CD4-positive, alpha-beta T cell treated with Interleukin-15 for 4 hours (primary cell): ENCODE data around the gene DUSP2.
"Not testable (repeated sequence)": the region's sequence is repeated elsewhere in the genome, so short reads cannot be mapped to it uniquely, and the experiment has no call there.

Experiments used
- DNase-seq: peaks from one replicate; pipeline ENCODE4 v3.0.0-alpha.2; 2020; ENCODE audit warnings: low spot score

DUSP2 gene

DNA sequence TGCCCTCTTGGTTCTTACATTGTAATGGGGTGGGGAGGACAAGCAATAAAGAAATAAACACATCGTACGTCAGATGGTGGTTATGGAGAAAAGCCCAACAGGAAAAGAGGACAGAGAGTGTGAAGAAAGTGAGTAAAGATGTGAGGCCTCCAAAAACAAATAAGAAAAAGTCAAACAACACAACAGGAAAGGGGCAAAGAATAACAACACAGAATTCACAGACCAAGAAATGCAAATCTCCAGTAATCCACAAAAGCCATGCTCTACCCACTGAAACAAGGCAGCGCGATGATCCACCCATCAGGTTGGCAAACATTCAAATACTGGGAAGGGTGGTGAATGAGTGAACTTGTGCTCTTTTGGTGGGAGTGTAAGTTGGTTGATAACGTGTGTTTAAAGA, 16.7 kb upstream of the DUSP2 start:
- DNase-seq: no peak

DNA sequence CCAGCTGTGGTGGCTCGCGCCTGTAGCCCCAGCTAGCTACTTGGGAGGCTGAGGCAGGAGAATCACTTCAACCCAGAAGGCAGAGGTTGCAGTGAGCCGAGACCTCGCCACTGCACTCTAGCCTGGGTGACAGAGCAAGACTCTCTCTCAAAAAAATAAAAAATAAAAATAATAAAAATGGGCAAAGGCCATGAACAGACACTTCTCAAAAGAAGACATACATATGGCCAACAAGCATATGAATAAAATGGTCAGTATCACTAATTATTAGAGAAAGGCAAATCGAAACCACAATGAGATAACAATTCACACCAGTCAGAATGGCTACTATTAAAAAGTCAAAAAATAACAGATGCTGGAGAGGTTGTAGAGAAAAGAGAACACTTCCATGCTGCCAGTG, 15.1 kb upstream of the DUSP2 start:
- DNase-seq: not testable (repeated sequence)

DNA sequence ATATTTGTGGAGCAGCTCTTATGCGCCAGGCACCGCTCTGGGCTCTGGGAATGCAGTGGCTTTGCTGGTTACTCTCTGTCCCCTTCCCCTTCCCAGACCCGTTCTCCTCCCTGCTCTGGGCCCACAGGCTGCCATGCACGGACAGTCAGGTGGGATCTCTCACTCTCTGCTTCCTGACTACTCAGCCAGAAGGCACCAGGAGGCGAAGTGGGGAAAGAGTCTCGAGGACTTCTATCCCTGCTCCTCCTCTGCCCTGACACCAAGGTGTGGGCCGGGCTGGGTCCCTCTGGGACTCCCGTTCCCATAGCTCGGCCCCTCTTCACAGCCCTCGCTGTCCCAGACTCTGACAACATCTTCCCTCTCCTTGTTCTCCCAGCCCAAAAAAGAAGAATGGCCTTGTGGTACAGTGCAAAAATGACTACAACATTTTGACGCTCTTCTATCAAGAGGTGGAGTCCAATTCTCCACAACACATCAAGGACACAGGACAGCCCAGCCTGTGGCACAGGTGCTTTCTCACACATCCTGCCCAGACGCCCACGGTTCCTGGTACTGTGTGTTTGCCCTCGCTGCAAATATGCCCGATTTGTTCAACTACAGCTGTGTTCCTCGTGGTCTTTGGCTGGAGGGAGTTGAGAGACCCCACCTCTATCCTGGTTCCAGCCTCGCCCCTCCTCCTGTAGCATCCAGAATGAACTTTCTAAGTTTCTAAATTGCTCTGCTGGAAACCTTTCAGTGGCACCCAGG, 14.0 kb upstream of the DUSP2 start:
- DNase-seq: peak; percentile 43

DNA sequence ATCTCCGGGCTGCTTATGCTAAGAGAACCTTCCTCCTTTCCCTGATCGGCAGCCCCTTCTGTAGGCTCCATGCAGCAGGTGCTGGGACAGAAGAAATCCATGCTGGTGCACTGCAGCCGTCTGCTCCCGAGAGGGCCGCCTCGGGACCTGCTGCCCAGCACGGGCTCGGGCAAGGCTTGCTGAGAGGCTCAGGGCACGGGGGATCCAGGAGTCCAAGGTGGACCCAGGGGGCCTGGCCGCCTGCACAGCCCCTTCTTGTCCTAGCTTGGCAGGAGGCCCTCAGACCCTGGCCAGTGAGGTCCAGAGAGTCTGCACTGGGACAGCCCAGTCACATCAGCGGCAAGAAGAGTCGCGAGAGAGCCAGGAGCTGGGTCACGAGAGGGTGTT, 13.3 kb upstream of the DUSP2 start:
- DNase-seq: no peak

DNA sequence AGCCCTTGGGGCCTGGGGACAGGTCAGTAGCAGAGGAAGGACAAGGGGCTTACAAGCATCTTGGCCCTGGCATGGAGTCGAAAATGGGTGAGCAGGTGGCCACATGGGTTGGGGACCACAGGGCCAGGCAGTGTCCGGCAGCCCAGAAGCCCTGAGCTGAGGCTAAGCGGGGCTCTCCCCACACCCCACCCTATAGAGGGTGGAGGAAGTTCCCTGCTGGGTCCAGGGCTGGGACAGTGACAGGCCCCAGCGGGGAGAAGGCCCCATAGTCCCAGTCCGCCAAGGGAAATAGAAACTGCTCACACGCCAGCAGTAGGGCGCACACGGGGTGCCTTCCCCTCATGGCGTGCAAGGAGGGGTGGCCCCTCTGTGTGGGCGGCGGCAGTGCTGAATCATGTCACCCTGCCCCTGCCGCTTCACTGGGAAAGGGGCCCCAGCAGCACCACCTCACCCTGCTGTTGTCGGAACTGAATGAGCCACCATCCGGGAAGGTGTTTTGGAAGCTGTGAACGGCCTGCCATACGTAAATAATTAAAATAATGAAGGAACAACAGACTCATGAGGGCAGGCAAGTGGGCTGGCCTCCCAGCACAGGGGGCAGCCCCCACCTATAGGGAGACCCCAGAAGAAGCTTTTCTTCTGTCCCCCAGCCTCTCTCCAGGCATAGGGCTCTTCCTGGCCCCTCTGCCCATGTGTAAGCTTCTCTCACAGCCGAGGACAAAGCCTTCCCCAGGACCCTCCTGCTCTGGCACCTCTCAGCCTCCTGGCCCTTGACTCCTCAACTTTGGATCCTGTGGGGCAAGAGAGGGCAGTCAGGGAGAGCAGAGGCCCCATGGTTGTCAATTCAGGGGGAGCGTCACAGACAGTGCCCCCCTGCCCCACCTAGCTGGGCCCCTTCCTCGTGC, 12.7 kb upstream of the DUSP2 start:
- DNase-seq: peak; percentile 76

DNA sequence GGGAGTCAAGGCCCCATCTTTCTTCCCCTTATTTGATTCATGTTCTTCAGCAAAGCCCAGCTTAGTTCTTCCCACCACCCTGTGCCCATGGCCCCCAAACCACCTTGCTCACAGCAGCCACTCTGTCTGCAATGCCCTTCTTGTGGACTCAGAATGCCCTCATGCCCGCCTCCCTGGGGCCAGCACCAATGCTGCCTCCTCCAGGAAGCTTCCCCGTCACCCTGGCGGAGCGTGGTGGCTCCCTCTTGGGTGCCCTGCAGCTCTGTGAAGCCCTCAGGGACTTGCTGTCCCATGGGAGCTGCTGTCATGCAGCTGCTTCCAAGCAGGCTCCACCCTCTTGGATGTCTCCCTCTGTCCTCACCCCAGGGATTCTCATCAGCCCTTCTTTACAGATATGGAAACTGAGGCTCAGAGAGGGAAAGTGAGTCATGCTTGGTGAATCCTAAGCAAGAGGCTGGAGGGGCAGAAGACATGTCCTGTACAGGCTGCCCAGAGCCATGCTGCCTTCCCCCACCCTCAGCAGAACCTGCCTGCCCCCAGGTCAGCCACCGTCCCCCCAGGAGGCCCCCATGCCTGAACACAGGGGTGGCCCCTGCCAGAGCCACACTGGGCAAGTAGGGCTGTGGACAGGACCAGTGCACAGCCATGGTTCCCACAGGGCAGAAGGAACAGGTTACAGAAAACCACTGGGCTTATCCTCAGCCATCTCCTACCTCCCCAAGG, 11.8 kb upstream of the DUSP2 start:
- DNase-seq: no peak

DNA sequence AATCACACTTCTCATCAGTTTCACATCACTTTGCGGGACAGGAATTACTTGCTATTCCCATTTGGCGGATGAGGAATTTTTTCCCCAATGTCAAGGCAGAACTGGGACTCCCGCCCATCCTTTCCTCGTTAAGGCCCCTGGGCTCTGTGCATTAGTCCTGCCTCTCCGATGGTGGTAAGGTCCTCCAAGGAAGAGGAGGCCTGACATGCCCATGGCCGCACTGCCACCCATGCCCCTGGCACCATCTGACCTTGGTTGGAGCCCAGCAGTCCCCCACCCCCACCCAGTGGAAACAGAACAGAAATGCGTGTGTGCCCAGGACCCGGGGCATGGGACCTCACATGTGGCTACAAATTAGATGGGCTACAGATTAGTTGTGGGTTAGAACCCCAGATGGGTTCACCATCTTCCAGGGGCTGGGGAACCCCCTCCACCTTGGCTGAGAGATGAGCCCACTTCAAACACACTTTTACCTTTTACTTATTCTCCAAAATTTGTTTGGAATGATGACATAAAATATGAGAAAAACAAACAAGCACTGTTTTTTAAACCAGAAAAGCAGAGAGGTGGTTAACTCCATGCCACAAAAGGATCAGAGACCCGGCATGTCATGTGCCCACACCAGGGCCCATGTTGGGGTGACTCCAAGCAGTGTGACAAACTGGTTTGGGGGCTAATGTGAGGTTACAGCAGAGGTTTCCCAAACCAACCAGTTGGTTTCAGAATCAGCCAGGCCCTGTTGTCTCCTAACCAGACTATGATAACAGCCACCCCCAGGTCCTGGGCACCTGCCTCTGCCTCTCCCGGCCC, 11.0 kb upstream of the DUSP2 start:
- DNase-seq: no peak

DNA sequence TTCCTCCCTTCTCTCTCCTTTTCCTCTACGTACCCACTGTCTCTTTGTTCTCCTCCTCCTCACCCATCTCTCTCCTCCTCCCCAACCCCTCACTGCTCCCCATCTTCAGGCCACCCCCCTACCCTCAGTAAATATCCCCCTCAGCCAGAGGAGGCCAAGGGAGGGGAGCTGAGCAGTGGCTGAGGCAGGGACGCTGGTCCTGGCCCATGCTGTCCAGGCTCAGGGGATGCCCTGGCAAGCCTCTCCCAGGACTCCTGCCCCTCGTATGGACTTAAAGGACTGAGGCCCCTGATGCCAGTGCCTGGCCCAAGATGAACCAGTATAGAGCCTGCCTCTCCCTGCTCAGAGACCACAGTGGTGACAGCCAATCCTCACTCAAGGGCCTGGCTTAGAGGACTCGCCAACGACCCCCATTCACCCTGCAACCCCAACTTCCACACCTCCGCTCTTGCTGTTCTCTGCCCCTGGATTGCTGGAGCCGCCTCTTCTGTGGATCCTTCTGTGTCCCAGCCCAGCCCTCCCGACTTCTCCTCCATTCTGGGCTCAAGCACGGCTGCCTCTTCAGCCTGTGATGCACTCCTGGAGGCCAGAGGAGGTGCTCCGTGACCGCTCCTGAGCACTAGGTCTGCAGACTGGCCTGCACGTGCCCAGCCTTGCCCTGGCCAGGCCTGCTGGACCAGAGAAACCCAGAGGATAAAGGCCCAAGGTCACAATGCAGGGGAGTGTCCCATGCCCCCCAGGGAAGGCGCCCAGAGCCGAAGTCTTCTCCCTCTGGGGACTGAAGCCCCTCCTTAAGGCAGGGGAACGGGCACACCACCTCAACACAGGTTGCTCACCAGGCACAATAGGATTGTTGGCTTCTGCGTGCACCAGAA, 9.5 kb upstream of the DUSP2 start:
- no peak for DNase-seq

DNA sequence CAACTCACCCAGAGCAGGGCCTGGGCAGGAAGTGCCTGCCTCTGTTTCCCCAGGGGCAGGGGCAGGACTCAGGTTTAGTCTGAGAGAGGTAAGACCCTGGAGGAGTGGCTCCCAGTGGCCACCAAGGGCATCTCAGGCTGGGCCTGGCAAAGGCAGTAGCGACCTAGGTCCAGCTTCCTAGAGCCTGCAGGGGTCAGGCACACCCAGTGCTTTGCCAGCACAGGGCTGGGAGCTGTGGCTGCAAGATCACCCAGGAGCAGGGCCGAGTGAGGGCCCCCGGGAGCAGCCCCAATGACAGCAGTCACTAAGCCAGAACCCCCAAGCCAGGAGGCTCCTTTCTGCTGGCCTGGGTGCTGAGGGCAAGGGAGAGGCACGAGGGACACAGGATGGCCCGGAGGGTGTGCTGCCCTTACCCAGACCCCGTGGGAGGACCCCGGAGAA, 8.8 kb upstream of the DUSP2 start:
- DNase-seq: no peak

DNA sequence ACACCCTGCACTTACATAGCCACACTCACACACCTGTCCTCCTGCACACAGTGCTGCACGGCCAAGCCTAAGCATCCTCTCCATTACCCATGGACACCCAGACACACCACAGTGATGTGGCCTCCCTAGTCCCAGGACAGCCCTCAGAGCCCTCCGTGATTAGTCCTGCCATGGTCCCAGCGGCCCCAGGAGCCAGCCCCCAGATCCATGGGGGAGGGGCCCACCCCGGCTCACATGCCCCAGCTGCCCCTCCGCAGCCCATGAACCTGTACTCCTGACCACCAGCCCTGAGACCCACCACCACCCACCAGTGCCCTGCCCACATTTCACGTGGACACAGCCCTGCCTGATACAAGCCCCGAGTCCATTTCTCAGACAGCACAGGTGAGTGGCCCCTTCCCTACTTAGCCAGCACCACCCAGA, 8.1 kb upstream of the DUSP2 start:
- DNase-seq: no peak

DNA sequence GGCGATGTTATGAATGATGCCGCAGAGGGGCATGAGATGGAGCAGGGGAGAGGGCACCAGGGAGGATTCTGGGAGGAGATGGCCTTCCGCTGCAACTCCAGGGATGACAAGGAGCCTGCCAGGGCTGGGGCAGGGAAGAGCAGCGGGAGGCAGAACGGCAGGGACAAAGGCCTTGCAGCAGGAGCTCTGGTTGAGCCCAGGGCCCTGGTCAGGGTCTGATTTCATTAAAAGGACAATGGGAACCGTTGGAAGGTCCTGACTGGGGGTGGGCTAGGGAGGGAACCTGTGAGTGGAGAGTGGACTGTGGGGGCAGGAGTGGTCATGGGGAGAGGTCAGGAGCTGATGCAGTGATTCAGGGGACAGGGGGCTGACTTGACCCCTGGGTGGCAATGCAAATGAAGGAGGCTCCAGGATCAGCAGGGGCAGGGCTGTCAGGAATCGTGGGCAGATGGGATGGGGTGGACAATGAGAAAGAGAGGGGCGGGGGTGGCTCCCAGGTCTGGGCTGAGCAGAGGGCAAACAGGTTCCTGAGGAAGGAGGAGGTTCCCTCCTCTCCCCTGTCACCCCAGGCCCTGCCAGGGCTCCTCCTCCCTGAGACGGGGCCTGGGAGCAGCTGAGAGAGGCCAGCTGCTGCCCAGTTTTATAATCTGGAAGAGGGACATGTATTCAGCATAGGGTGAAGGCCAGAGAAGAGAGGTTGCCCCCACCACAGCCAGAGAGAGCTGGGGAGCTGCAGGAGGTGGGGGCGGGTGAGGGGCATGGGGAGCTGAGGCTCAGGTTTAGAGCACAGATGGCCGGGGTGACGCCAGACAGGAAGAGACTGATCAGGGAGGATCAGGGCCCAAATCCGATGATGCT, 7.3 kb upstream of the DUSP2 start:
- no peak for DNase-seq

DNA sequence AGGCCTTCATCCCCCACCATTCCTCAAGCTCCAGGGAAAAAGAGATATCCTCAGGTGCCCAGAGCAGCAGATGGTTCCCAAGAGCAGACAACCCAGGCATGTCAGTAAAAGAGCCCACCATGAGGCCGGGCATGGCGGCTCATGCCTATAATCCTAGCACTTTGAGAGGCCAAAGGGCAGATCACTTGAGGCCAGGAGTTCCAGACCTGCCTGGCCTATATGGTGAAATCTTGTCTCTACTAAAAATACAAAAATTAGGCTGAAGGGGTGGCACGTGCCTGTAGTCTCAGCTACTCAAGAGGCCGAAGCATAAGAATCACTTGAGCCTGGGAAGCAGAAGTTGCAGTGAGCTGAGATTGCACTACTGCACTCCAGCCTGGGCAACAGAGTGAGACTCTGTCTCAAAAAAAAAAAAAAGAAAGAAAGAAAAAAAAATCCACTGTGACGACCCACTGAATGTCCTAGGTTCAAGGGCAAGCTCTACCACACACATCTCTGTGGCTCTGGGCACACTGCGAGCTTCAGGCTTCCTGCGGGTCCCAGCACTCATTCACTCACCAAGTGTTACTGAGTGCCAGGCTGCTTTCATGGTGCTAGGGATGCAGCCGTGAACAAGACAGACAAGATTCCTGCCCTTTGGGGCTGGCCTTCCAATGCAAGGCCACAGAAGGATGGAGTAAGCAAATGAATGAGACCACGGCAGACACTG, 6.5 kb upstream of the DUSP2 start:
- no peak for DNase-seq

DNA sequence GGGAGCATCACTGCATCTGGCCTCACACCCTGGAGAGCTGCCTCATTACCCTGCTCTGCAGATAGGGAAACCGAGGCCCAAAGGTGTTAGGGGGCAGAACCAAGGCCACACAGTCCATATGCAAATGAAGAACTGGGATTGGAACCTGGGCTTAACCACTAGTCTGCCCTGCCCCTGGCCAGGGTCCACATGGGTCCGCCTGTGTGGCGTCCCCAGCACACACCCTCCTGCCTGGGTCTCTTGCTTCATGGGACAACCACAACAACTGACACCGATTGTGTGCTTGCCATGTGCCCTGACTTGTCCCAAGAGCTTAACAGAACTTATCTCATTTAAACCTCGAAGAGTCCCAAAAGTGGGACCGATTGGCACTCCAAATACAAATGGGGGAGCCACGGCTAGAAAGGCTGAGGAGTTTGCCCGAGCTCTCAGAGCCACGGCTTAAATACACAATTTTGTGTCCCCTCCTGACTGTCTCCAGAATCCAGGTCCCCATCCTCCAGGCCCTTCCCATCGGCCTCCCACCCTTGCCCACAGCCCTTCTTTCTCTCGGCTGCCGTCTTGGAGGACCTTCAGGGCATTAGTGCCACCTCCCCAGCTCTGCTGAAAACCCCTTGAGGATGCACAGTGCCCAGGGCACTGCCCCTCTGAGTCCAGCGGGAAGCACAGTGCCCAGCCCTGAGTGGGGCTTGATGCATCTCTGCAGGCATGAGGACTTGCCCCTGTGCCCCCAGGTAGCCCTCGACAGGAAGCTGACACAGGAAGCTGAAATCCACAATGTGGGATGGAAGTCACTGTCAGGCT, 5.8 kb upstream of the DUSP2 start:
- no peak for DNase-seq

DNA sequence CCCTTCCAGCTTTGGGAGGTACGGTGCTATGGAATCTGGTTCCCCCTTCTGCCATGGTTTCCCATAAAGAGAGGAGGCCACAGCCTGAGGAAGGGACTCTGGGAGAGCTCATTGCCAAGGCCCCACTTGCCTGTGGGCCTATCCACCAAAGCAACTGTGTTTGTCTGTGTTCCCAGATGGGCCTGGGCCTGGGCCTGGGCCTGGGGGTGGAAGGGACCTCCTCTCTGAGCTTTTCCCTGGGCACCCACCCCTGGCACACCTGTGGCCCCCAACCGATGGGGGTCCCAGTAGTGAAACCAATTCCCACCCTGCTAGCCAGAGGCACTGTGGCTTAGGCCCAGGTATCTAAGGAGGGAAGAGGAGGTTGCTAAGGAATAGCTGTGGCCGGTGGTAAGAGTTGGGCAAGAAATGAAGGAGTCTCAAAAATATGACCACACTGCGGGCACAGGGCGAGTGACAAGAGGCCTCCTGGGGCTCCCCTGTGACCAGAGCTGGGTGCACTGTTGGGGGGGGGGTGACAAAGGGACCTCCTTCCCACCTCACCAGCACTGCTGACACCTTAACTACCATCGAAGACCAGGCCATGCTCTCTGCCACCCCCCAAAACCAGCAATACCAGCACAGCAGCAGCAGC, 4.9 kb upstream of the DUSP2 start:
- no peak for DNase-seq

DNA sequence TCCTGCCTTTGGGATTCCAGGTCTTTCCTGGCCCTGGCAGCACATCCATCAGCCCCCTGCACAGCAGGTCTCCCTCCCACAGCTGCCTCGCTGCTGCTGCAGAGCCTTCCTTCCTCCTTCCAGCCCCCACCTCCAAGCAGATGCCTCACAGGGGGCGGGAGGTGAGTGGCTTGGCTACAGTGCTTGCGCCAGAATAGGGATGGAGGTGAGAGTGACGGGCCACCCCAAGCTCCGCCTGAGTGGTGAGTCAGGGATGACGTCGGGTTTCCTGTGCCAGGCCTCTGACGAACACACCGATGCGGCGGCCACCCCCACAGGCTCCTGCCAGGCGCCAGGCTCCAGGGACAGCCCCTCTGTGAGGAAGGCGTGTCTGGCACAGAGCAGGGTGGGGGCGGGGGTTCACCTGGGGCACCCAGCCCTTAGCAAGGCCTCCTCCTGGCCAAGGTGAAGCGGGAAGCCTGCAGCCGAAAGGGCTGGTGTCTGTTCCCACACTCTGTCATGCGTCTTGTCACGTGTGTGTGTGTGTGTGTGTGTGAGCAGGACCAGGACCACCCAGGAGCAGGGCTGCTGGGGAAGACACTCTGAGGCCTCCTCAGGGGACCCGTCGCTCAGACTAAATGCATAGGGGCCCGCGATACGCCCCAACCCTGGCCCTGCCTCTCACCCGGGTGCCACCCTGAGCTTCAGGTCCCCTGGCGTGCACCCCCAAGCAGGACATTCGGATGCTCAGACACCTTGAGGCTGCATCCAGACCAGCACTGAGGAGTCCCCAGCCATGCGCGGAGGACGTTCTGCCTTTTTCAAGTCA, 3.4 kb upstream of the DUSP2 start:
- peak; percentile 92 for DNase-seq

DNA sequence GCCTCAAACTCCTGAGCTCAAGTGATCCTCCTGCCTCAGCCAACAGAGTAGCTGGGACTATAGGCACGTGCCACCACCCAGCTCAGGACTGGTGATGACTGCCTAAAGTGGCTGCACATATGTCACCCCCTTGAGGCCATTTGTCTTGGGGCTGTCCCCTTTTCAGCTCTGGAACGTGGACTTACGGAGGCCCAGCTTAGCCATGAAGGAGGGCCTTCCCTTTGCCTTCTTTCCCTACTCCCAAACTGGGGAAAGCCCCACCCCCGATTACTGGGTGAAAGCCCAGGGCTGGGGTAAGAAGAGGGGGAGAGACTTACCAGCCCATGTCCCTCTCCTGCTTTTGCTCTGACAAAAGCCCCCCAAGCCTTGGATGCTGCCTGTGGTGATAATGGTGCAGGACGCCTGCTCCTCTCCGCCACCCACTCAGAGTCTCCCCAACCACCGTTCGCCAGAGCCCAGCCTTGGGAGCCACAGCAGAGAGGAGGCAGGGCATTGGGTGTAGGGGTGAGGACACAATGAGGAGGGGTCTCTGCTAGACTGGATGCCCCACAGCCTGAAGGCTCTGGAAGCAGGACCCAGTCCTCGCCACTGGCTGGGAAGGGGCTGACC, 2.5 kb upstream of the DUSP2 start:
- no peak for DNase-seq
